AG04450 (cell line): ENCODE results near the gene GULP1. TPM values are rescaled to one million over a fixed set of nuclear protein-coding genes. Genes with fewer than 3 reads are reported as not detected.

Experiments
- CTCF ChIA-PET: fragments of 300-600, 350-600 bp; formaldehyde crosslinking; extraction: SDS; loops from one replicate; lab custom pipeline; 2022; ENCODE audit warnings: antibody characterized with exemption, inconsistent platforms; lab: Charles Lee
- POLR2A ChIA-PET: fragments of 350-600 bp; formaldehyde crosslinking; extraction: SDS; loops from one replicate; lab custom pipeline; 2021; ENCODE audit warnings: antibody characterized with exemption, inconsistent platforms; lab: Yijun Ruan, JAX
- DNase-seq: peaks from one replicate; pipeline ENCODE4 v3.0.0-alpha.2; 2011; ENCODE audit warnings: low read depth, low spot score
- H3K27ac ChIP-seq: one replicate; pipeline ENCODE4 v1.5.1; 2012; ENCODE audit warnings: low read depth, low read length, control low read depth
- H3K27me3 ChIP-seq: one replicate; pipeline ENCODE4 v1.6.0; 2012; ENCODE audit warnings: low read length; ENCODE audit not compliant: control insufficient read depth, insufficient read depth
- H3K4me3 ChIP-seq: 2 replicates; pipeline ENCODE4 v1.5.1; 2011; ENCODE audit warnings: mild to moderate bottlenecking, low read depth, low read length, control low read depth
- H3K9me3 ChIP-seq: 2 replicates; pipeline ENCODE4 v1.5.1; 2012; ENCODE audit warnings: low read length; ENCODE audit not compliant: control insufficient read depth, insufficient read depth
- polyA plus RNA-seq: library from polyadenylated mRNA; depleted of rRNA; stranded (reverse); fragments of >200 nt; gene quantifications from 2 replicates; pipeline ENCODE4 v1.2.3, GENCODE V29; 2011
- TF ChIP-seq, protein P1 (sequence below): IDR thresholded peaks from 2 replicates; pipeline ENCODE4 v1.5.1; 2011; ENCODE audit warnings: low read depth, low read length, control low read depth, inconsistent platforms

Gene GULP1
- polyA plus RNA-seq, 1 experiment, result 44.7 TPM

DNA sequence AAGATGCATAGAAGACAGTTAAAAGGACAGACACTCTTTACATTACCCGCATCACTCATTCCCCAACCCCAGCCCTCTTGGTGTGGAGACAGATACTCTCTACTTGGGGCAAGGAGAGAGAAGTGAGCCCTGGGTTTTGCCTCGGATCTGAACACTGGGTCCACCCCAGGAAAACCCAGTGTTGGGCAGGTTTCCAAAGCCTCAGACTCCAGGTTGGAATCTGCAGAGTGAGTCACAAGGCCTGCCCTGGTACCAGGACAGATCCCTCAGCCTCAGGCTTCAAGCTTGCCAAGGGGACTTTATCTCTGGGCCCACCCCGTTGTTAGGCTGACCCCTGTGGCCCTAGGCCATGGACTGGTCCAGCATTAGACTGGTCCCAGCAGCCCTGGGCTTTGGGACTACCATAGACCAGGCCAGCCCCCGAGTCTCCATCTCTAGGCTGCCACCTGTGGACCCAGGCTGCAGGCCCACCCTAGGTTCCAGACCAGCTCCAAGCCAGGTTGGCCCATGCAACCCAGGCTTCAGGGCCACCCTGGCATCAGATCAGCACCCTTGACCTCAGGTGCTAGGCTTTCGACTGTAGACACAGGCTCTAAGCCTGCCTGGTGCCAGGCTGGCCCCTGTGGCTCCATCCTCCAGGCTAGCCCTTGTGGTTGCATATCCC is 112.8 kb downstream of the GULP1 start:
- no peak for DNase-seq
- Histone ChIP-seq H3K9me3 (peaks cover 9% of the 10 kb centered on the region), H3K4me3 (no peak overlapping the region), H3K27ac (peak overlapping the region; percentile 34), H3K27me3 (no peaks in the 10 kb centered on the region)
- CTCF ChIA-PET, result no interaction called here
- POLR2A ChIA-PET, result no interaction called here
- TF ChIP-seq, protein P1, sequence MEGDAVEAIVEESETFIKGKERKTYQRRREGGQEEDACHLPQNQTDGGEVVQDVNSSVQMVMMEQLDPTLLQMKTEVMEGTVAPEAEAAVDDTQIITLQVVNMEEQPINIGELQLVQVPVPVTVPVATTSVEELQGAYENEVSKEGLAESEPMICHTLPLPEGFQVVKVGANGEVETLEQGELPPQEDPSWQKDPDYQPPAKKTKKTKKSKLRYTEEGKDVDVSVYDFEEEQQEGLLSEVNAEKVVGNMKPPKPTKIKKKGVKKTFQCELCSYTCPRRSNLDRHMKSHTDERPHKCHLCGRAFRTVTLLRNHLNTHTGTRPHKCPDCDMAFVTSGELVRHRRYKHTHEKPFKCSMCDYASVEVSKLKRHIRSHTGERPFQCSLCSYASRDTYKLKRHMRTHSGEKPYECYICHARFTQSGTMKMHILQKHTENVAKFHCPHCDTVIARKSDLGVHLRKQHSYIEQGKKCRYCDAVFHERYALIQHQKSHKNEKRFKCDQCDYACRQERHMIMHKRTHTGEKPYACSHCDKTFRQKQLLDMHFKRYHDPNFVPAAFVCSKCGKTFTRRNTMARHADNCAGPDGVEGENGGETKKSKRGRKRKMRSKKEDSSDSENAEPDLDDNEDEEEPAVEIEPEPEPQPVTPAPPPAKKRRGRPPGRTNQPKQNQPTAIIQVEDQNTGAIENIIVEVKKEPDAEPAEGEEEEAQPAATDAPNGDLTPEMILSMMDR, result no peak

DNA sequence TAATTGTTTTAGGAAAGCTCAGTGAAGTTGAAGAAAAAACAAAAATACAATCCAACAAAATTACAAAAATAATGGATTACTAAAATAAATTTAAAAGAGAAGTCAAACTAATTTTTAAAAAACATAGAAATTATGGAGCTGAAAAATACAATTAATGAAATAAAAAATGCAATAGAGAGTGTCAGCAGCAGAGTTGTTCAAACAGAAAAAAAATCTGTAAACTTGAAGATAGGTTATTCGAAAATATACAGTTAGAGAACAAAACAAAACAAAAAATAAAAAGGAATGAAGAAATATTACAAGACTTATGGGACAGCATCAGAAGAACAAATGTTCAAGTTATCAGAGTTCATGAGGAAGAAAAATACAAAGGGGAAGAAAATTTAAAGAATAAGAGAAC is 114.7 kb downstream of the GULP1 start:
- Histone ChIP-seq H3K9me3 (peaks cover 9% of the 10 kb centered on the region), H3K4me3 (no peak overlapping the region), H3K27ac (no peak overlapping the region), H3K27me3 (no peaks in the 10 kb centered on the region)
- no peak for DNase-seq
- TF ChIP-seq, protein P1, result no peak
- ChIA-PET CTCF (no interaction called here), POLR2A (no interaction called here)

DNA sequence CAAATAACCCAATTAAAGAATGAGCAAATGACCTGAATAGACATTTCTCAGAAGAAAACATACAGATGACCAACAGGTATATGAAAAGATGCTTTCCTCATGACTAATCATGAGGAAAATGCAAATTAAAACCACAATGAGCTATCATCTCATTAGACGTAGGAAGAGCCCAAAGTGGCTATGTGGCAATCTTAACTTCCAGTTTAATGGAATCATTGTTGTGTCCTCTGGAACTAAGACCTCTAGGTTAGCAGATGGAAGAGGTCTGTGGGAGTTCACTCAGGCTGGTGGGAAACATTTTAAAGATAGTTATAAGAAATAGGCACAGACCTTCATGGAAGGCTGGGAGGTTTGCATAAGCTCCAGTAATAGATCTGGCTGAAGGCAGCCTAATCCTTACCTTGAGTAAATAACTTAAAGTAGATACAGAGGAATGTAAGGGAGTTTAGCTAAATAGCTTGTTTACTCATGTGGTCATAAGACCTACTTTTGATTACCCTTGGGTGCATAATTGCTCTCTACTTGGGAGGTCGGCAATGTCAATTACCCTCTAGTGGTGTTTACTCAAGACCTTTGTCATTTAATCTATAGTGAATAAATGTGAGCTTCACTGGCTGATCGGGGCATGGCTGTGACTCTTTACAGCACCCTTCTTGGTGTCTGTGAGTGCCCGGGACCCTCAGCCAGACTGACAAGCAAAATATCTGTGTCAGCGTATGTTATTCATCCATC is 119.0 kb downstream of the GULP1 start:
- H3K27ac ChIP-seq, result no peak overlapping the region
- peaks cover 2% of the 10 kb centered on the region; the same call in 1 of the 2 replicates for H3K9me3 ChIP-seq
- DNase-seq, result no peak
- H3K27me3 ChIP-seq, result no peaks in the 10 kb centered on the region
- ChIA-PET POLR2A (no interaction called here), CTCF (no interaction called here)
- H3K4me3 ChIP-seq, result no peak overlapping the region
- TF ChIP-seq, protein P1, result no peak

DNA sequence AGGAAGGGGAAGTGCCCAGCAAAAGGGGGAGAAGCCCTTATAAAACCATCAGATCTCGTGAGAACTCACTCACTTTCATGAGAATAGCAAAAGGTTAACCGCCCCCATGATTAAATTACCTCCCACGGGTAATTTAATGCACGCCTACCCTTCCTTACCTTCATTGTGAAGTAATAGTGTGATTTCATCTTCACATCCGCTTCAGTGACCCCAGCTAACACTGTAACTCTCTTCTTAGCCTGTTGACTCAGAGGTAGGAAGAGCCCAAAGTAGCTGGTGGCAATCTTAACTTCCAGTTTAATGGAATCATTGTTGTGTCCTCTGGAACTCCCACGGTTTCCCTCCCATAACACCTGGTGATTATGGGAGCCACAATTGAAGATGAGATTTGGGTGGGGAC is 120.5 kb downstream of the GULP1 start:
- TF ChIP-seq, protein P1, result no peak
- CTCF ChIA-PET, result interaction anchor here (0.6 kb wide), 1 partner anchor 16 kb away, joined by 3 read pairs; no protein-coding TSS in a partner anchor

DNA sequence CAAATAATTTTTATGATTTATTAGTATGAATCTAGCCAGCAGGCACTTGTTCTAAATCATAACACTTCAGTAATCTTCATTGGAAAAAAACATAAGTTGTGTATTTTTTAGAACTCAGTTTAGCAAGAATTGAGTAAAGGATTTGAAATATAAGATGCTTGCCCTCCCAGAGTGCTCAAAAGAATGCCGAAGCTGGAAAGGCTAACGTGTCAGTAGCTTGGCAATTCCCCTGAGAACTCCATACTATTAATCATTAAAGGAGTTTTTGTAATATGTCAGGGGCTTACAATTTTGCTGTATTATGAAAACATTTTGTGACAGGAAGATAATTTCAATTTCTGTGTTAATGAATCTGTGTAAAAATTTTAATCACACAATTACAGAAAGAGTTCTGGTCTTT is 122.7 kb downstream of the GULP1 start:
- no peak for DNase-seq
- CTCF ChIA-PET, result interaction anchor here (0.7 kb wide), 1 partner anchor 10 kb away, joined by 4 read pairs; no protein-coding TSS in a partner anchor
- H3K27me3 ChIP-seq, result no peaks in the 10 kb centered on the region
- TF ChIP-seq, protein P1, result no peak
- no peak overlapping the region for H3K4me3 ChIP-seq
- H3K27ac ChIP-seq, result no peak overlapping the region
- POLR2A ChIA-PET, result no interaction called here
- no peaks in the 10 kb centered on the region; the same call in 1 of the 2 replicates for H3K9me3 ChIP-seq

More for the DNA sequence above, 120.5 kb downstream of the GULP1 start:
- Histone ChIP-seq H3K27ac (no peak overlapping the region), H3K27me3 (no peaks in the 10 kb centered on the region), H3K9me3 (peaks cover 2% of the 10 kb centered on the region; the same call in 1 of the 2 replicates), H3K4me3 (no peak overlapping the region)
- no peak for DNase-seq
- POLR2A ChIA-PET, result no interaction called here
